Glutamatergic neuron (in vitro differentiated cells): ENCODE data around the gene BRCA2. TPM values are rescaled to one million over a fixed set of nuclear protein-coding genes. Genes with fewer than 3 reads are reported as not detected.

ENCODE experiments used
- DNase-seq: peaks from one replicate; pipeline ENCODE4 v3.0.0; 2022
- H3K27ac Mint-ChIP-seq: one replicate; pipeline ENCODE4 v1.8.0; 2020; ENCODE audit warnings: mild to moderate bottlenecking, mixed read lengths, inconsistent platforms; ENCODE audit not compliant: unreplicated experiment
- H3K27me3 Mint-ChIP-seq: one replicate; pipeline ENCODE4 v1.8.0; 2020; ENCODE audit warnings: mild to moderate bottlenecking, moderate library complexity, mixed read lengths, inconsistent platforms; ENCODE audit not compliant: unreplicated experiment
- H3K36me3 Mint-ChIP-seq: one replicate; pipeline ENCODE4 v1.8.0; 2020; ENCODE audit warnings: mild to moderate bottlenecking, mixed read lengths, inconsistent platforms; ENCODE audit not compliant: unreplicated experiment
- H3K4me1 Mint-ChIP-seq: one replicate; pipeline ENCODE4 v1.8.0; 2020; ENCODE audit warnings: mild to moderate bottlenecking, low read depth, mixed read lengths, inconsistent platforms; ENCODE audit not compliant: unreplicated experiment
- H3K4me3 Mint-ChIP-seq: one replicate; pipeline ENCODE4 v1.8.0; 2020; ENCODE audit warnings: mild to moderate bottlenecking, mixed read lengths, inconsistent platforms; ENCODE audit not compliant: unreplicated experiment
- H3K9me3 Mint-ChIP-seq: one replicate; pipeline ENCODE4 v1.8.0; 2020; ENCODE audit warnings: mild to moderate bottlenecking, moderate library complexity, mixed read lengths, inconsistent platforms; ENCODE audit not compliant: unreplicated experiment
- CTCF ChIP-seq: fragments of 200-600 bp; sonication (generic); IDR thresholded peaks from one replicate; pipeline ENCODE4 v1.5.0; 2021; ENCODE audit not compliant: partially characterized antibody, unreplicated experiment
- total RNA-seq: library from RNA; stranded (reverse); fragmentation: NEBNext Ultra II Directional; extraction: Animal tissue kit (Norgen Biotek cat#: 25700); gene quantifications from one replicate; pipeline ENCODE4 v1.2.1, GENCODE V29; 2021; ENCODE audit not compliant: unreplicated experiment

The BRCA2 gene
- total RNA-seq, 1 donor from 2014 or later = 3.0 TPM

DNA sequence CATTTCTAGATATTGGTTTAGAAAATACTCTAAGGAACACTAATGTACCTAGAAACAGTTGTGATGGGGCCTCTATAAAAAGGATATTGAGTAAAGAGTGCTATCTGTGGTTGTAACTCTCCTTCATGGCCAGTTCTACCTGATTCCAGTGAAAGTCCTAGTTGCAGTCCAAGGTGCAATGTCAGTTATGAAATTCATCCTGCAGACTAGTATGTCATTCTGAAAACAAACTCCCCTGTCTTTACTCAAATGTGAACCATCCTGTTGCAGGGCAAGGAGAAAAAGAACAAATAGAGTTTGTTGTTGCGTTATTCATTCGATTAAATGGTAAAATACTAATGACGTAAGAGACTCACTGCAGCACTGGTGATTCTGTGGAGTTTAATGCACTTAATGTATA is 130.9 kb downstream of the BRCA2 start:
- TF ChIP-seq CTCF = no peak
- no peak for DNase-seq
- H3K27me3 Mint-ChIP-seq = no peaks in the 10 kb centered on the region
- no peak overlapping the region for H3K27ac Mint-ChIP-seq
- H3K4me3 Mint-ChIP-seq = no peak overlapping the region
- H3K9me3 Mint-ChIP-seq = peaks cover 3% of the 10 kb centered on the region
- no peaks in the 10 kb centered on the region for H3K36me3 Mint-ChIP-seq
- peaks cover 12% of the 10 kb centered on the region for H3K4me1 Mint-ChIP-seq

DNA sequence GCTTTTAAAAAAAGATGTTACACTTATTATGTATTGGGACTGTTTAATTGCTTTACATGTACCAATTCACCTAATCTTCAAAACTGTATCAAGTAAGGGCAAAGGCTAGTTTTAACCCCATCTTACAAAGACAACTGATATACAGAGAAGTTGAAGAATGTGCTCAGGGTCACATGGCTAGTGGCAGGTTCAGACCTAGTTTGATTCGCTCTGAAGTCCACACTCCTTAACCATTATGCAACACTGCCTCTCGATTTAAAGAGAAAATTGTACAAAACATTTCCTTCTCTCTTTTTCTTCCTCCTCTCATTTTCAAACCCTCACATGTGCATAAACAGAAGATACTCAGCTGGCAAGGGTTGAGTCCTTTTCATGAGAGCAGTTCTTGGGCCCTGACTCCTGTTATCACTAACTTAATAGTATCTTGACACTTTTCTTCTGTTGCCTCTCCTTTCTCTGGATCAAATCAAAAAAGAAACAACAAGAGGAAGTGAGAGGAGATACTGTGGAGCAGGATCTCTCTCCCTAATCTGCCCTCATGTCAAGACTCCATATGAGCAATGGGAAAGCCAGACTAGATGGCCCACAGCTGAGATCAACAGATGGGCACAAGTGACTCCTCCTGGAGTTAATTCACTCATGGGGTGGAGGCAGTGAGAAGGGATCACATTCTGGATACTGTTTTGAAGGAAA is 131.6 kb downstream of the BRCA2 start:
- Mint-ChIP-seq H3K27ac (peak overlapping the region; percentile 45), H3K27me3 (no peaks in the 10 kb centered on the region), H3K4me3 (no peak overlapping the region), H3K9me3 (peaks cover 3% of the 10 kb centered on the region), H3K4me1 (peaks cover 12% of the 10 kb centered on the region), H3K36me3 (no peaks in the 10 kb centered on the region)
- TF ChIP-seq CTCF = no peak
- DNase-seq = no peak

DNA sequence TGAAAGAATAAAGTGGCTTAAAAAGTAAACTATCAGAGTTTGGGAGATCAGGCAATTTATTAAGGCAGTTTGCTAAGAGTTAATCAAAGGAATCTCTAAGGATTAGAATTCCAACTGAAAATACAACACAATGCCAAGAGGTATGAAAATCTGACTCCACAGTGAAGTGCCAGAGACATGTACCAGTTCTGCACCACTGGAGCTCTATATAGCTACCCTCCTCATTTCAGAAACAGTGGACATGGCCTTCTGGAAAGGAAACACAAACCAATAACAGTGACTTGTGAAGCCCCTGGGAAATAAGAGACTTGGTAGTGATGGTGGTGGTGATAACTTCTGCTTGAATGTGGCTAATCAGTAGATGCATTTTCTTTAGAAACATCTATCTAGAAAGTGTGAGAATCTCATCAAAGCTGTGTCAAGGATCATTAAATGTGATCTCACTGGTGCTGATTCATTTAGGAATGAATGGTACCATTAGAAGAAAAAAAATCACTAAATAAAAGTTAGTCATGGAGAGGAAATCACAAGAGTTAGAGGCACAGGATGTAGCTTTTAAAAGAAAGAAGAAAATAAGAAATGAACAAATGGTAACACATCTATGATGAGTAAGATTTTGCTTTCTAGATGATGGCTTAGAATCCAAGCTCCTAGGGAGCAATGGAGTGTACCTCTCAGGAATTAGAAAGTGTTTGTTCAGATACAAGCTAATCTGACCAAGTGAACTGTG is 132.8 kb downstream of the BRCA2 start:
- no peak overlapping the region for H3K4me3 Mint-ChIP-seq
- no peak for DNase-seq
- peaks cover 12% of the 10 kb centered on the region for H3K4me1 Mint-ChIP-seq
- H3K36me3 Mint-ChIP-seq = no peaks in the 10 kb centered on the region
- no peak overlapping the region for H3K27ac Mint-ChIP-seq
- no peaks in the 10 kb centered on the region for H3K9me3 Mint-ChIP-seq
- no peaks in the 10 kb centered on the region for H3K27me3 Mint-ChIP-seq
- TF ChIP-seq CTCF = no peak

- no peaks in the 10 kb centered on the region for H3K27me3 Mint-ChIP-seq
- no peak for DNase-seq
- H3K4me1 Mint-ChIP-seq = peaks cover 12% of the 10 kb centered on the region
- H3K36me3 Mint-ChIP-seq = peaks cover 5% of the 10 kb centered on the region
- no peaks in the 10 kb centered on the region for H3K9me3 Mint-ChIP-seq
- no peak overlapping the region for H3K27ac Mint-ChIP-seq
- H3K4me3 Mint-ChIP-seq = no peak overlapping the region
- no peak for TF ChIP-seq CTCF
Measured at GRCh38 chr13:32448972-32449371, 133.7 kb downstream of the BRCA2 start.

Other genes starting within 250 kb of the BRCA2 start
- gene ZAR1L, start 145 bp upstream of the BRCA2 start, total RNA-seq = not detected
- 1.9 TPM for gene N4BP2L1, start 112.6 kb downstream of the BRCA2 start, total RNA-seq
- 129 TPM for gene N4BP2L2, start 223.3 kb downstream of the BRCA2 start, total RNA-seq